ENCODE data around the gene CFAP70. TPM values are rescaled to one million over a fixed set of nuclear protein-coding genes. Genes with fewer than 3 reads are reported as not detected.
A peak's percentile ranks its signal among the peaks of the same experiment; 100 is the strongest.

CFAP70 gene
- total RNA-seq, 1 experiment from 2014 or later: 0.31 TPM

GRCh38 chr10:73357821-73358220, 843 bp downstream of the CFAP70 start (continued):
- TF ChIP-seq AFF4 (CRISPR knock-in tag; IDR thresholded peaks at IDR 0.05; ENCODE audit: borderline replicate concordance) (no peak), ZNF232 (CRISPR knock-in tag; IDR thresholded peaks at IDR 0.05) (no peak), TP53 (CRISPR knock-in tag; IDR thresholded peaks at IDR 0.05) (no peak), NR2C2 (CRISPR knock-in tag; IDR thresholded peaks at IDR 0.05) (no peak), JUN (CRISPR knock-in tag; IDR thresholded peaks at IDR 0.05) (no peak), SMAD4 (CRISPR knock-in tag; IDR thresholded peaks at IDR 0.05) (no peak)
- TF ChIP-seq, protein P1, sequence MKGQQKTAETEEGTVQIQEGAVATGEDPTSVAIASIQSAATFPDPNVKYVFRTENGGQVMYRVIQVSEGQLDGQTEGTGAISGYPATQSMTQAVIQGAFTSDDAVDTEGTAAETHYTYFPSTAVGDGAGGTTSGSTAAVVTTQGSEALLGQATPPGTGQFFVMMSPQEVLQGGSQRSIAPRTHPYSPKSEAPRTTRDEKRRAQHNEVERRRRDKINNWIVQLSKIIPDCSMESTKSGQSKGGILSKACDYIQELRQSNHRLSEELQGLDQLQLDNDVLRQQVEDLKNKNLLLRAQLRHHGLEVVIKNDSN (CRISPR knock-in tag; IDR thresholded peaks at IDR 0.05): no peak

GRCh38 chr10:73357166-73357565, 1.5 kb downstream of the CFAP70 start:
- H3K27me3 Mint-ChIP-seq (ENCODE audit: low read depth): peaks cover 22% of the 10 kb centered on the region
- ChIA-PET POLR2A (interaction anchor here (1.9 kb wide), 1 partner anchor 105 kb away, joined by 5 read pairs; the partner anchor contains the start of gene MRPS16), CTCF (no interaction called here)
- peaks cover 6% of the 10 kb centered on the region; the same call in 1 of the 2 replicates for H3K4me1 Mint-ChIP-seq
- H3K4me3 Mint-ChIP-seq: peak overlapping the region; percentile 95; the same call in 1 of the 2 replicates
- H3K36me3 Mint-ChIP-seq: no peaks in the 10 kb centered on the region
- ATAC-seq (no peak), DNase-seq (ENCODE audit: low spot score) (no peak)
- TF ChIP-seq FOXK1 (CRISPR knock-in tag; IDR thresholded peaks at IDR 0.05): no peak
- TF ChIP-seq, protein P1 (CRISPR knock-in tag; IDR thresholded peaks at IDR 0.05): no peak
- peaks cover 7% of the 10 kb centered on the region for H3K9me3 Mint-ChIP-seq
- no peak overlapping the region for H3K27ac Mint-ChIP-seq

- TF ChIP-seq ZNF532 (CRISPR knock-in tag; IDR thresholded peaks at IDR 0.05; ENCODE audit: borderline replicate concordance) (no peak), MLX (CRISPR knock-in tag; IDR thresholded peaks at IDR 0.05) (no peak)
- H3K4me1 Mint-ChIP-seq: 0 out of 2 replicates have a peak, but pooled peaks cover 2% of the 10 kb centered on the region
- no peaks in the 10 kb centered on the region for H3K9me3 Mint-ChIP-seq
- H3K36me3 Mint-ChIP-seq: no peaks in the 10 kb centered on the region
- no peak for DNase-seq (ENCODE audit: low spot score)
- CTCF ChIA-PET: no interaction called here
- peaks cover 5% of the 10 kb centered on the region for H3K27me3 Mint-ChIP-seq (ENCODE audit: low read depth)
- ATAC-seq: no peak
- POLR2A ChIA-PET: no interaction called here
- H3K27ac Mint-ChIP-seq: no peak overlapping the region
- H3K4me3 Mint-ChIP-seq: no peak overlapping the region
These were observed 14.4 kb downstream of the CFAP70 start for GRCh38 chr10:73344269-73344668.

Data from WTC11 (cell line).